CD1c-positive myeloid dendritic cell (primary cell): Measurements from ENCODE around the gene UVRAG.

Experiments used
- DNase-seq: peaks from one replicate; pipeline ENCODE4 v3.0.0-alpha.2; 2016; ENCODE audit errors: extremely low spot score

UVRAG gene

GRCh38 chr11:76107971-76108370 lies 293.0 kb downstream of the UVRAG start:
- DNase-seq, result no peak

DNA sequence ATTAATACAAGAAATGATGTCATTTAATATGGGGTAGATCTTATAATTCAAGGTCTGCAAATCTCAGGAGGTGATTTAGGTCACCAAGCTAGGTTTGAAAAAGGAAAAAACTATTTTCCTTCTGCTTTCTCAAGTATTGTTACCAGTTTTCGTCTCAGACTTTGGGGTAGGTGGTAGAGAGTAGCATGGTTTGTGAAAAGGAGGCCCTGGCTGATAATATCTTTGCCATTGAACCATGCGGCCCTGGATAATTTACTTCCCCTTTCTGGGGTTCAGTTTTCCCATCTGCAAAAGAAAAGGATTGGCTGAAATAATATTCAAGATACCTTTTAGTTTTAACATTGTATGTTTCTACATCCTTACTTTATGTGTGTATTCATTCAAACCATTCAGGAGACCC lies 299.2 kb downstream of the UVRAG start:
- DNase-seq, result no peak

- DNase-seq, result no peak
These were observed 300.5 kb downstream of the UVRAG start for GRCh38 chr11:76115555-76115954.

DNA sequence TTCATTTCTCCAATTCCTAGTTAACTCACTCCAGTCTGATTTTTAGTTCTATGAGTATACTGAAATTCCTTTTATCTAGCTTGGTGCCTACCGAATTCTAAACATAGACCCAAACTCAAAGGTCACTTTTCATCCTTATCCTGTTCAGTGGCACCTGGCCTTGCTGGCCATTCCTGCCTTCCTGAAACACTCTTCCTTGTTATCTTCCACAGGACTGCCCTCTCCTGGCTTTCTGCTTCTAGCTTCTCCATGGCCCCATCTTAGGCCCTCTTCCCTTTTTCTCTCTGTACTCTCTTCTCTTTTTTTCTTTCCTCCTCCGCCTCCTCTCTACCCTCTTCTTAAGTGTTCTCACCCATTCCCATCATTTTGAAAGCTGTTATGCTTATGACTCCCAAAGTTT lies 304.0 kb downstream of the UVRAG start:
- DNase-seq, result peak; percentile 6

DNA sequence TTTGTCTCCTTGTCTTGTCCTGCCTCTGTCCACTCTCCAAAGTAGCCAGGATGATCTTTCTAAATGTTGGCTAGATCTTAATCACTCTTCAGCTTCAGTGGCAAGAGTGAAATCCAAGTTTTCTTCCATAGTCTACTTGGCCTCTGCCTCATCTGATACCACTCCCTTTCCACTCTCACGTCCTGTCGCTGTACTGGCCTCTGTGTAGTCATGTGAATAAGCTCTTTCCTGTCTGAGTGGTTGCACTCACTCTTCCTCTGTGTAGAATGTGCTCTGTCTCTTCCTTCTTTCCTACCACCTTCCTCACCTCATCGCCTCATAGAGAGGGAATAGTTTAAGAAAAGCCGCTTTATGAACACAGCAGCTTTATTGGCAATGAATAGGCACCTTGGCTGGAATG lies 304.8 kb downstream of the UVRAG start:
- no peak for DNase-seq

DNA sequence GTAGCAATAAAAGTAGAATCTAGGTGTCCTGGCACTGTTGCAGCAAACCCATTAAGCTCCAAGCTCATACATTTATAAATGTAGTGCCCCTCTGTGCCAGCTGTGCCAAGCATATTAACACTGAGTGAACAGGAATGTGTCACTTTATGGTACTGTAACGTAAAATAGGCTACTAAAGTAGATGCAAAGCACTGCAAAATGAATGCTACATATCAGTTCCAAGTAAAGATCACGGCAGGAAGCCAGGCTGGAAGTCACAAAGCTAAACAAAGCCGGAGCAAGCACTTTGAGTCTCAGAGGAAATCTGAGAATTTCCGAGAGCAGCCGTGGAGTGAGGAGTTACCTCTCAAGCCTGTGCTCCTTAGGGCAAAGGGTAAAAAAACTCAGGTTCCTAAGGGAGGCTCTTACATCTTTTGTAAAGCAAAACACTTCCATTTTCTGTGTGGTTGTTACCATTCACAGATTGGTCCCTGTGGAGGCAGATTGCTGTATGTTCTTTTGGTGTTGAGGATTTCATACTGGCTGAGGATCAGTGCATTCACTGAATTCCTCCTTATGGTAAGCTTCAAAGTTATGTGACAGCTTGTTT lies 305.6 kb downstream of the UVRAG start:
- no peak for DNase-seq

DNA sequence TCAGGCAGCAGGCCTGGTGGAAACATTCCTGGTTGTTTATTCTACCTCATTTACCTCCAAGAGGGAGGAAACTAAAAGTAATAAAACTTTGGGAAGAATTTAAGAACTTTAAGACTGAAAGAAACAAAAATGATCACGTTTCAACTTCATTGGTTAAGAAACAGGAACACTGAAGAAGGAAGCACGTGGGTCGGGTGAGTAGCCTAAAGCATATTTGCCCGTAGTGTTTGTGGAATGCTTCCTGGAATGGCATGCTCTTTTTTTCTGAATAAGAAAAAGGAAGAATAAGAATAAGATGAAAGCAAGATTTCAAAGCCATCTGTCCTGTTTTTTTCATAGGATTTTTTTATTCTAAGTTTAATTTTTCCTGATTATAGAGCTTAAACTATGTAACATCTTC lies 308.2 kb downstream of the UVRAG start:
- peak; percentile 60 for DNase-seq

GRCh38 chr11:76124905-76125770 lies 310.1 kb downstream of the UVRAG start:
- peak; percentile 33 for DNase-seq

GRCh38 chr11:76129729-76130128 lies 314.7 kb downstream of the UVRAG start:
- no peak for DNase-seq

DNA sequence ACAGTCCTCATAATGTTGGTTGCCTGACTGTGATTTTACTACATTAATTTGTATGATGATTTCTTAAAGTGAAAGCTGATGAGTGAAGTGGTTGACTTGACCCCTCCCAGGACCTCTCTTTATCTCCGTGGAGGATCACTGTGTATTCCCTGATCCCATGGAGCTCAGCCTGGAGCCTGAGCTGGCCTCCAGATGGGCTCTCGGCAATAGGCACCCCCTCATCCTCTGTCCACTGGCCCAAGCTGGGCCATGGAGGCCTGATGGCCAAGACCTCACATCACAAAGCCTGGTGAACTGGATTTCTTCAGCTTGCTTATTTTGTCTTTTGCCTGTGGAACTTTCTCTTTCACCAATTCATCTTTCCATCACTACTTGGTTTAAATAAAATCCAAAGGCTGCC lies 316.1 kb downstream of the UVRAG start:
- no peak for DNase-seq

- DNase-seq, result no peak
These were observed 316.9 kb downstream of the UVRAG start for GRCh38 chr11:76131671-76132631.

GRCh38 chr11:76134239-76134638 lies 319.2 kb downstream of the UVRAG start:
- DNase-seq, result no peak

DNA sequence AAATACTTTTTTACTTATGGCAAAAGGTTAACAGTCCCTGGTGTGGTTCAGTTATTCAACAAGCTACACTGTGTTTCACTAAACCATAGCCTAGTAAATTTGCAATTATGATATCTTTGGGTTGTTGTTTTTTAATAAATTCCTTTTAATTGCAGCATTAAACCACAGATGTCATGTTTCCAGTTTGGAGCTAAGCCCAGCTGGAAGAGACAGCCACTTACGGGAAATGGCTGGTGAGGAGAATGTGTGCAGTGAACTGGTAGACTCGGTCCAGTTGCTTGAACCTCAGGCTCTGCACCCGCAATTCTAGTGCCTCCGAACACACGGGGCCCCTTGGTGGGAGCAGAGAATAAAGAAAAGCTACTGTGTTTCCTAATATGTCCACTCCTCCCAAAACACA lies 320.5 kb downstream of the UVRAG start:
- no peak for DNase-seq

DNA sequence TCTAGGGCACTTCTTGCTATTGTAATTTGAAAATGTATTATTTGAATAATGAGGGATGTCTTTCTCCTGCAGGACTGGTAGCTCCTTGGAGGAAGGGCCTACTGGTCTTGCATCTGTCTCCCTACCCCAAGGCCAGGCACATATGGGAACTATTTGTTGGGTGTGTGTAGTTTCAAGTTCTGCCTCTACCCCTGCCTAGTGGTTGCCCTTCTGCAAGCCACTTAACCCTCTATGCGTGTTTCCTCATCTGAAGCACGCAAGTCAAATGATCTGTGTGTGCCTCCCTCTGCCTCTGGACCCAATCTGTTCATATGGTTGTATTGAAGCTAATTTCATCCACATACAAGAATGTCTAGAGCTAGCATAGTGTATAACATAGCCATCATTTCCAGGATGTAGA lies 324.3 kb downstream of the UVRAG start:
- peak; percentile 29 for DNase-seq

DNA sequence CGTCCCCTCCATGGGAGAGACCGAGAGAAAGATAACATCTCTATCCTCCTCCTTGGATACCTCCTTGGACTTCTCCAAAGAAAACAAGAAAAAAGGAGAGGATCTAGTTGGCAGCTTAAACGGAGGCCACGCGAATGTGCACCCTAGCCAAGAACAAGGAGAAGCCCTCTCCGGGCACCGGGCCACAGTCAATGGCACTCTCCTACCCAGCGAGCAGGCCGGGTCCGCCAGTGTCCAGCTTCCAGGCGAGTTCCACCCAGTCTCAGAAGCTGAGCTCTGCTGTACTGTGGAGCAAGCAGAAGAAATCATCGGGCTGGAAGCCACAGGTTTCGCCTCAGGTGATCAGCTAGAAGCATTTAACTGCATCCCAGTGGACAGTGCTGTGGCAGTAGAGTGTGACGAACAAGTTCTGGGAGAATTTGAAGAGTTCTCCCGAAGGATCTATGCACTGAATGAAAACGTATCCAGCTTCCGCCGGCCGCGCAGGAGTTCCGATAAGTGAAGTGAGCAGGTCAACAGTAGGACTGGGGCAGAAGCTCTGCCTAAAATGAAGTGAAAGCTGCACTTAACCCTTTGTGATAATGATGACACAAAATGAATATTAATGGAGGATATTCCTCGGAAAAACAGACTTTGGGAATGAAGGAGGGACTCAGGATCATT lies 326.0 kb downstream of the UVRAG start:
- DNase-seq, result no peak

DNA sequence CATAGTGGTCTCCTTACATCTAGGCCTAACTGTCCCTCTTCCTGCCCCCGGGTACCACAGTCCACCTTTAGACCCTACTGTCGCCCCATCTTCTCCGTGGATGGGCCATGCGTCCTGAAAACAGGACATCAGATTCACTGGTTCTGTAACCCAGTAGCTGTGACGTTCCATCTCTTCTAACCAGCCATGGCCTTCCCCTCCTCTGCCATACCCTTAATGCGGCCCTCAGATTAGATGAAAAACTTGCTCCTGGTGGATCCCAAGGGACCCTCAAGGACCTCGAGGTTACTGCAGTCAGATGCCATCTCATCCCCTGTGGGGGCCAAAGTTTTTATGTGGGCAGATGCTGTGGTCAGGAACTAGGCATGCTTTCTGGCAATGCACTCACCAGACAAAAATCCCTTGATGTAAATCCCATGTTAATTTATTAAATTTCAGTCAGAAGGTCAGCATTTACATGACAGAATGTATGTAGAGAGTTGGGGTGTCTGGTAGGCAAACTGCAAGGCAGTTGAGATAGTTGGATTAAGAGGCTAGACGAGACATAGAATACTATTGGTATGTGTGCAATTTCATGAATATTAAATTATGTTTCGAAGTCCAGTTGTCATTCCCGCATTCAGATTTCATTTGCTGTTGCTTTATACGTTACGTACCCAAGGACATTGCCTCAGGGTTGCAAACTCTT lies 327.0 kb downstream of the UVRAG start:
- DNase-seq, result no peak

GRCh38 chr11:76143274-76143673 lies 328.3 kb downstream of the UVRAG start:
- DNase-seq, result no peak

GRCh38 chr11:76147106-76147740 lies 332.2 kb downstream of the UVRAG start:
- no peak for DNase-seq

DNA sequence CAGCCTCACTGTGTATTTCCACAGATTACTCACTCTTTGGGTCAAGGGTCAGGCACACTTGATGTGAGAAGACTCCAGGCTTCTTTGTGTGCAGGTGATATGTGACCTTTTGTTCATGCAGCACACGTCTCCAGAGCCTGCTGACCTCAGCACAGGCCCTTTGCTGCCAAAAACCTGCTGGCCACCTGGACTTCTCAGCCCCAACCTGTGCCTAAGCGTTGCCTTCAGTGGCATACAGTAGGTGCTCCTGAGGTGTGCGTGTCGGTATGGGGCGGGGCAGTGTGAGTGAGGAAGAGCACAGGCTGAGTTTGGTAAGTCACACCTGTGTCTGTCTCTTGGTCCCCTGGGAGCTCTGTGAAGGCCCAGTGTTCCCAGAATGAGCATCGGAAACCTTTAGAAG lies 333.2 kb downstream of the UVRAG start:
- no peak for DNase-seq

- DNase-seq, result no peak
These were observed 334.1 kb downstream of the UVRAG start for GRCh38 chr11:76148941-76149613.
